A204.1 (cell line): ENCODE measurements around the gene COL4A4.

ENCODE experiments used
- FAIRE-seq: peaks from 2 replicates; lab custom pipeline; 2012; peaks lifted over from hg19 to GRCh38; lab: Jason Lieb, UNC

COL4A4 gene

GRCh38 chr2:227160164-227160563 is 3.8 kb downstream of the COL4A4 start:
- no peak for FAIRE-seq

GRCh38 chr2:227154986-227155774 is 8.8 kb downstream of the COL4A4 start:
- no peak for FAIRE-seq

- FAIRE-seq, result no peak
Observed at GRCh38 chr2:227153758-227154486, 10.1 kb downstream of the COL4A4 start.

- FAIRE-seq, result no peak
Observed at GRCh38 chr2:227153307-227153706, 10.7 kb downstream of the COL4A4 start.

- no peak for FAIRE-seq
Observed at GRCh38 chr2:227152093-227152766, 11.8 kb downstream of the COL4A4 start.

- no peak for FAIRE-seq
Observed at GRCh38 chr2:227150222-227150936, 13.6 kb downstream of the COL4A4 start.

GRCh38 chr2:227148106-227148505 is 15.9 kb downstream of the COL4A4 start:
- FAIRE-seq, result no peak

GRCh38 chr2:227147023-227147422 is 17.0 kb downstream of the COL4A4 start:
- no peak for FAIRE-seq

GRCh38 chr2:227146456-227146855 is 17.5 kb downstream of the COL4A4 start:
- FAIRE-seq, result no peak

- FAIRE-seq, result no peak
Observed at GRCh38 chr2:227143895-227144294, 20.1 kb downstream of the COL4A4 start.

- no peak for FAIRE-seq
Observed at GRCh38 chr2:227141301-227141700, 22.7 kb downstream of the COL4A4 start.

GRCh38 chr2:227134591-227134990 is 29.4 kb downstream of the COL4A4 start:
- no peak for FAIRE-seq

- no peak for FAIRE-seq
Observed at GRCh38 chr2:227132986-227133385, 31.0 kb downstream of the COL4A4 start.

GRCh38 chr2:227130636-227131035 is 33.4 kb downstream of the COL4A4 start:
- no peak for FAIRE-seq

- no peak for FAIRE-seq
Observed at GRCh38 chr2:227127201-227127600, 36.8 kb downstream of the COL4A4 start.

GRCh38 chr2:227125506-227125905 is 38.5 kb downstream of the COL4A4 start:
- FAIRE-seq, result no peak

- no peak for FAIRE-seq
Observed at GRCh38 chr2:227124811-227125210, 39.2 kb downstream of the COL4A4 start.

- FAIRE-seq, result no peak
Observed at GRCh38 chr2:227123697-227124096, 40.3 kb downstream of the COL4A4 start.

GRCh38 chr2:227118353-227118752 is 45.7 kb downstream of the COL4A4 start:
- no peak for FAIRE-seq

GRCh38 chr2:227117852-227118251 is 46.2 kb downstream of the COL4A4 start:
- no peak for FAIRE-seq

- FAIRE-seq, result no peak
Observed at GRCh38 chr2:227117027-227117426, 47.0 kb downstream of the COL4A4 start.

- no peak for FAIRE-seq
Observed at GRCh38 chr2:227115761-227116160, 48.2 kb downstream of the COL4A4 start.
